Esophagus (tissue), 2 donors: ENCODE measurements around the gene TNFRSF14. TPM values are rescaled to one million over a fixed set of nuclear protein-coding genes. Genes with fewer than 3 reads are reported as not detected.

Experiments used
- H3K27ac ChIP-seq, 2 donors: one replicate each; pipeline ENCODE4 v1.5.1; 2013; ENCODE audit warnings: low read depth in 2 of 2, mild to moderate bottlenecking in 2 of 2, inconsistent platforms in 1 of 2, low read length in 1 of 2, moderate library complexity in 1 of 2
- H3K27me3 ChIP-seq, 2 donors: one replicate each; pipeline ENCODE4 v1.6.1; 2013; ENCODE audit warnings: low read length in 2 of 2, control low read depth in 1 of 2, mild to moderate bottlenecking in 1 of 2; ENCODE audit not compliant: insufficient read depth in 2 of 2, control insufficient read depth in 1 of 2
- H3K36me3 ChIP-seq, 2 donors: one replicate each; pipeline ENCODE4 v1.6.1; 2013; ENCODE audit warnings: low read length in 1 of 2; ENCODE audit not compliant: control insufficient read depth in 2 of 2, insufficient read depth in 2 of 2
- H3K4me1 ChIP-seq, 2 donors: one replicate each; pipeline ENCODE4 v1.6.1; 2013; ENCODE audit warnings: low read length in 1 of 2; ENCODE audit not compliant: control insufficient read depth in 2 of 2, insufficient read depth in 2 of 2
- H3K4me3 ChIP-seq, 2 donors: one replicate each; pipeline ENCODE4 v1.5.1; 2013; ENCODE audit warnings: low read length in 2 of 2, mild to moderate bottlenecking in 2 of 2, low read depth in 1 of 2, moderate library complexity in 1 of 2
- H3K9me3 ChIP-seq, 2 donors: one replicate each; pipeline ENCODE4 v1.6.1; 2013; ENCODE audit warnings: mild to moderate bottlenecking in 2 of 2, low read depth in 1 of 2, low read length in 1 of 2, moderate library complexity in 1 of 2; ENCODE audit not compliant: control insufficient read depth in 2 of 2, insufficient read depth in 1 of 2
- WGBS, 2 donors: extraction: QIAGEN DNeasy Blood & Tissue Kit; methylation state at CpG; one replicate each; pipeline ENCODE4 v1.1.7; 2013; 5-methylcytosine and 5-hydroxymethylcytosine counted together
- polyA plus RNA-seq, 2 donors: library from polyadenylated mRNA; stranded (reverse); fragments of 200-250 nt; gene quantifications; one replicate each; pipeline ENCODE4 v1.2.3, GENCODE V29; 2013
- donor health status: healthy with polysubstance abuse.
- donor health status: Bipolar disorder and iron deficiency.

TNFRSF14 gene
- polyA plus RNA-seq, 2 donors: 34.1 to 57.5 TPM

GRCh38 chr1:2595812-2596529 is 39.8 kb downstream of the TNFRSF14 start:
- H3K36me3 ChIP-seq: no peaks in the 10 kb centered on the region
- no peak overlapping the region for H3K27ac ChIP-seq
- 84 to 85% methylated on average over 31 of the region's 31 CpGs for WGBS, 2 donors
- no peak overlapping the region for H3K4me3 ChIP-seq
- H3K27me3 ChIP-seq: no peaks in the 10 kb centered on the region
- peaks cover 5 to 20% of the 10 kb centered on the region in 2 donors for H3K4me1 ChIP-seq
- H3K9me3 ChIP-seq: no peaks in the 10 kb centered on the region

GRCh38 chr1:2596530-2597333 is 40.6 kb downstream of the TNFRSF14 start:
- no peak overlapping the region for H3K4me3 ChIP-seq
- no peaks in the 10 kb centered on the region for H3K36me3 ChIP-seq
- H3K27me3 ChIP-seq: no peaks in the 10 kb centered on the region
- peaks cover 5 to 20% of the 10 kb centered on the region in 2 donors for H3K4me1 ChIP-seq
- peaks cover 0 to 1% of the 10 kb centered on the region in 2 donors for H3K9me3 ChIP-seq
- H3K27ac ChIP-seq: no peak overlapping the region
- WGBS, 2 donors: 80 to 85% methylated on average over 28 of the region's 28 CpGs

GRCh38 chr1:2597441-2598328 is 41.5 kb downstream of the TNFRSF14 start:
- Histone ChIP-seq H3K4me3 (no peak overlapping the region), H3K4me1 (peaks cover 5 to 18% of the 10 kb centered on the region in 2 donors), H3K27me3 (no peaks in the 10 kb centered on the region), H3K9me3 (peaks cover 0 to 2% of the 10 kb centered on the region in 2 donors), H3K27ac (no peak overlapping the region), H3K36me3 (no peaks in the 10 kb centered on the region)
- 74 to 76% methylated on average over 34 of the region's 34 CpGs for WGBS, 2 donors

- 75 to 81% methylated on average over 3 of the region's 3 CpGs for WGBS, 2 donors
- no peak overlapping the region for H3K27ac ChIP-seq
- no peaks in the 10 kb centered on the region for H3K36me3 ChIP-seq
- H3K4me1 ChIP-seq: peaks cover 0 to 11% of the 10 kb centered on the region in 2 donors
- no peaks in the 10 kb centered on the region for H3K27me3 ChIP-seq
- H3K9me3 ChIP-seq: peaks cover 0 to 2% of the 10 kb centered on the region in 2 donors
- H3K4me3 ChIP-seq: no peak overlapping the region
These were observed 42.3 kb downstream of the TNFRSF14 start for GRCh38 chr1:2598329-2598931.

GRCh38 chr1:2601721-2602303 is 45.6 kb downstream of the TNFRSF14 start:
- no peak overlapping the region for H3K27ac ChIP-seq
- H3K9me3 ChIP-seq: peaks cover 0 to 2% of the 10 kb centered on the region in 2 donors
- no peaks in the 10 kb centered on the region for H3K36me3 ChIP-seq
- H3K4me1 ChIP-seq: no peaks in the 10 kb centered on the region
- H3K4me3 ChIP-seq: no peak overlapping the region
- no peaks in the 10 kb centered on the region for H3K27me3 ChIP-seq
- WGBS, 2 donors: 86 to 89% methylated on average over 18 of the region's 18 CpGs

- Histone ChIP-seq H3K9me3 (peaks cover 0 to 2% of the 10 kb centered on the region in 2 donors), H3K4me3 (no peak overlapping the region), H3K36me3 (no peaks in the 10 kb centered on the region), H3K27ac (no peak overlapping the region), H3K27me3 (no peaks in the 10 kb centered on the region), H3K4me1 (no peaks in the 10 kb centered on the region)
- WGBS, 2 donors: 76 to 85% methylated on average over 15 of the region's 15 CpGs
These were observed 46.2 kb downstream of the TNFRSF14 start for GRCh38 chr1:2602311-2602835.

- no peak overlapping the region for H3K27ac ChIP-seq
- H3K4me1 ChIP-seq: no peaks in the 10 kb centered on the region
- 76 to 79% methylated on average over 18 of the region's 18 CpGs for WGBS, 2 donors
- no peak overlapping the region for H3K4me3 ChIP-seq
- H3K36me3 ChIP-seq: no peaks in the 10 kb centered on the region
- H3K9me3 ChIP-seq: peaks cover 0 to 2% of the 10 kb centered on the region in 2 donors
- no peaks in the 10 kb centered on the region for H3K27me3 ChIP-seq
These were observed 46.8 kb downstream of the TNFRSF14 start for GRCh38 chr1:2602866-2603520.

- H3K27me3 ChIP-seq: no peaks in the 10 kb centered on the region
- H3K36me3 ChIP-seq: no peaks in the 10 kb centered on the region
- H3K27ac ChIP-seq: no peak overlapping the region
- 71 to 75% methylated on average over 25 of the region's 25 CpGs for WGBS, 2 donors
- peaks cover 0 to 2% of the 10 kb centered on the region in 2 donors for H3K9me3 ChIP-seq
- H3K4me1 ChIP-seq: no peaks in the 10 kb centered on the region
- no peak overlapping the region for H3K4me3 ChIP-seq
These were observed 47.5 kb downstream of the TNFRSF14 start for GRCh38 chr1:2603521-2604155.
